ENCODE measurements around the gene TP53BP2. TPM values are rescaled to one million over a fixed set of nuclear protein-coding genes. Genes with fewer than 3 reads are reported as not detected.

Gene TP53BP2
- total and polyA plus RNA-seq, 7 donors = 10.6 to 34.0 (median 17.1) TPM

- TF ChIP-seq, protein P1, sequence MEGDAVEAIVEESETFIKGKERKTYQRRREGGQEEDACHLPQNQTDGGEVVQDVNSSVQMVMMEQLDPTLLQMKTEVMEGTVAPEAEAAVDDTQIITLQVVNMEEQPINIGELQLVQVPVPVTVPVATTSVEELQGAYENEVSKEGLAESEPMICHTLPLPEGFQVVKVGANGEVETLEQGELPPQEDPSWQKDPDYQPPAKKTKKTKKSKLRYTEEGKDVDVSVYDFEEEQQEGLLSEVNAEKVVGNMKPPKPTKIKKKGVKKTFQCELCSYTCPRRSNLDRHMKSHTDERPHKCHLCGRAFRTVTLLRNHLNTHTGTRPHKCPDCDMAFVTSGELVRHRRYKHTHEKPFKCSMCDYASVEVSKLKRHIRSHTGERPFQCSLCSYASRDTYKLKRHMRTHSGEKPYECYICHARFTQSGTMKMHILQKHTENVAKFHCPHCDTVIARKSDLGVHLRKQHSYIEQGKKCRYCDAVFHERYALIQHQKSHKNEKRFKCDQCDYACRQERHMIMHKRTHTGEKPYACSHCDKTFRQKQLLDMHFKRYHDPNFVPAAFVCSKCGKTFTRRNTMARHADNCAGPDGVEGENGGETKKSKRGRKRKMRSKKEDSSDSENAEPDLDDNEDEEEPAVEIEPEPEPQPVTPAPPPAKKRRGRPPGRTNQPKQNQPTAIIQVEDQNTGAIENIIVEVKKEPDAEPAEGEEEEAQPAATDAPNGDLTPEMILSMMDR (IDR thresholded peaks at IDR 0.05) = no peak
- Histone ChIP-seq H3K36me3 (ENCODE audit: insufficient read depth in 1 of 2, low read depth in 1 of 2) (peaks cover 16 to 82% of the 10 kb centered on the region in 2 donors), H3K4me1 (peaks cover 4% of the 10 kb centered on the region), H3K27me3 (ENCODE audit: insufficient read depth in 3 of 3, low read length in 2 of 3) (no peaks in the 10 kb centered on the region), H3K27ac (peak overlapping the region; percentile 54), H3K9me3 (no peaks in the 10 kb centered on the region), H3K4me3 (no peak overlapping the region)
- 50 to 67% (median 50%) methylated on average over 2 of the region's 2 CpGs for WGBS, 3 donors
- DNase-seq (no peak), ATAC-seq (no peak)
- intact Hi-C loops (cut with DNase I) = no loop called here
Measured at GRCh38 chr1:223771469-223771813, 74.3 kb downstream of the TP53BP2 start.

DNA sequence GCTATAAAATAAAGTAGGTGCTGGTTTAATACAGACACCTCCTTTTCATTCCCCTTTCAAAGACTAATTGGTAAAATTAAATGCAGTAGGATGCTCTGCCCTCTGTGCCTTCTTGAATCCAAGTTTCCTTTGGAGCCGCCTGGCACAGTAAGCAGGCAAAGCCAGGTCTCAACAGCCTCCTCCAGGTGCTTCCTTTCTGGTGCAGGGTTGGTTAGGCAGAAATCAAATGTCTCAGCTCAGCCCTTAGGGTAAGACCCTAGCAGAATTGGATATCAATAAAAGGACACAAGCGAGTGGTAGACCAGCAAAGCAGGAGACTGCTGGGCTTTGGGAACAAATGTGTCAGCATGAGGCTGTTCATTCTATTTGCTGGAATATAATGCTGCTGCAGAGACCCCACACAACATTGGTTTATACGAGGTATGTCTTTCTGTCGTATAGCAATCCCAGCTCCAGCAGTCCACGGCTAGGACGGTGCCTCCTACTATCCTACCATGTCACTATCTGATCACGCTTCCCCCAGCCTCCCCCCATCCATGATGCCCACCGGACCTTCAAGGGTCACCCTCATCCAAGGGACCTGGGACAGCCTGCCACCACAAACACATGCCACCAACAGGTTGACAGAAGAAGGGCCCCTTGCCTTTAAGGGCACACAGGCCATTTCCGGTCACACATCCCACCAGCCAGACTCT is 75.0 kb downstream of the TP53BP2 start:
- peak overlapping the region; percentile 54 for H3K27ac ChIP-seq
- H3K27me3 ChIP-seq (ENCODE audit: insufficient read depth in 3 of 3, low read length in 2 of 3) = no peaks in the 10 kb centered on the region
- H3K36me3 ChIP-seq (ENCODE audit: insufficient read depth in 1 of 2, low read depth in 1 of 2) = peaks cover 16 to 82% of the 10 kb centered on the region in 2 donors
- DNase-seq (no peak), ATAC-seq (no peak)
- TF ChIP-seq, protein P1 (IDR thresholded peaks at IDR 0.05) = no peak
- H3K4me3 ChIP-seq = no peak overlapping the region
- H3K4me1 ChIP-seq = peaks cover 4% of the 10 kb centered on the region
- 88 to 93% (median 89%) methylated on average over 9 of the region's 9 CpGs for WGBS, 3 donors
- intact Hi-C loops (cut with DNase I) = no loop called here
- no peaks in the 10 kb centered on the region for H3K9me3 ChIP-seq

GRCh38 chr1:223765719-223766340 is 79.9 kb downstream of the TP53BP2 start:
- TF ChIP-seq, protein P1 (IDR thresholded peaks at IDR 0.05) = no peak
- no peaks in the 10 kb centered on the region for H3K27me3 ChIP-seq (ENCODE audit: insufficient read depth in 3 of 3, low read length in 2 of 3)
- H3K4me3 ChIP-seq = no peak overlapping the region
- H3K27ac ChIP-seq = no peak overlapping the region
- peaks cover 28 to 80% of the 10 kb centered on the region in 2 donors for H3K36me3 ChIP-seq (ENCODE audit: insufficient read depth in 1 of 2, low read depth in 1 of 2)
- WGBS, 3 donors = 36 to 52% (median 38%) methylated on average over 7 of the region's 7 CpGs
- H3K9me3 ChIP-seq = no peaks in the 10 kb centered on the region
- intact Hi-C loops (cut with DNase I) = no loop called here
- DNase-seq (no peak), ATAC-seq (peak; percentile 11 to 57 (median 30))
- H3K4me1 ChIP-seq = no peaks in the 10 kb centered on the region

- 50 to 64% (median 52%) methylated on average over 9 of the region's 9 CpGs for WGBS, 3 donors
- Histone ChIP-seq H3K4me3 (no peak overlapping the region), H3K4me1 (no peaks in the 10 kb centered on the region), H3K9me3 (no peaks in the 10 kb centered on the region), H3K27ac (no peak overlapping the region), H3K27me3 (ENCODE audit: insufficient read depth in 3 of 3, low read length in 2 of 3) (no peaks in the 10 kb centered on the region), H3K36me3 (ENCODE audit: insufficient read depth in 1 of 2, low read depth in 1 of 2) (peaks cover 32 to 80% of the 10 kb centered on the region in 2 donors)
- peak in 1 of 2 donors; percentile 63 for DNase-seq
- peak; percentile 36 to 81 (median 56) for ATAC-seq
- TF ChIP-seq, protein P1 (IDR thresholded peaks at IDR 0.05) = no peak
- intact Hi-C loops (cut with DNase I) = no loop called here
Measured at GRCh38 chr1:223765036-223765718, 80.6 kb downstream of the TP53BP2 start.
